Measurements from ENCODE around the gene PDSS2.

DNA sequence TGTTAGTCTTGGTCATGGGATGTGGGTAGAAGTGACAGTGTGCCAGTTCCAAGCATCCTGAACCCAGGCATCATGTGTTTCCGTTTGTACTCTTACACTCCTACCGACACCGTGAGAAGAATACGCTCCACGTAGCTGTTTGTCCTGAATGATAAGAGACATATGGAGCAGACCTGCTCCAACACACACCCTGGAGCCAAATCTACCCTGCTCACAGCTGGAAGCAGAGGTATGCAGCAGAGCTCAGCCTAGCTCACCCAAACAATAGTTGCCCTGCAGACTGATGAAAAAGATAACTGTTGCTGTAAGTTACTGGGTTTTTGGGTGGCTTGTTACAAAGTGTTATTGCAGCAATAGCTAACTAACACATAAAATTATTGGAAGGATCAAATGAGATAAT lies 14.3 kb upstream of the PDSS2 start:
- TF ChIP-seq, protein P1, sequence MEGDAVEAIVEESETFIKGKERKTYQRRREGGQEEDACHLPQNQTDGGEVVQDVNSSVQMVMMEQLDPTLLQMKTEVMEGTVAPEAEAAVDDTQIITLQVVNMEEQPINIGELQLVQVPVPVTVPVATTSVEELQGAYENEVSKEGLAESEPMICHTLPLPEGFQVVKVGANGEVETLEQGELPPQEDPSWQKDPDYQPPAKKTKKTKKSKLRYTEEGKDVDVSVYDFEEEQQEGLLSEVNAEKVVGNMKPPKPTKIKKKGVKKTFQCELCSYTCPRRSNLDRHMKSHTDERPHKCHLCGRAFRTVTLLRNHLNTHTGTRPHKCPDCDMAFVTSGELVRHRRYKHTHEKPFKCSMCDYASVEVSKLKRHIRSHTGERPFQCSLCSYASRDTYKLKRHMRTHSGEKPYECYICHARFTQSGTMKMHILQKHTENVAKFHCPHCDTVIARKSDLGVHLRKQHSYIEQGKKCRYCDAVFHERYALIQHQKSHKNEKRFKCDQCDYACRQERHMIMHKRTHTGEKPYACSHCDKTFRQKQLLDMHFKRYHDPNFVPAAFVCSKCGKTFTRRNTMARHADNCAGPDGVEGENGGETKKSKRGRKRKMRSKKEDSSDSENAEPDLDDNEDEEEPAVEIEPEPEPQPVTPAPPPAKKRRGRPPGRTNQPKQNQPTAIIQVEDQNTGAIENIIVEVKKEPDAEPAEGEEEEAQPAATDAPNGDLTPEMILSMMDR (IDR thresholded peaks at IDR 0.05) = no peak
- no peak for TF ChIP-seq POLR2AphosphoS5 (IDR thresholded peaks at IDR 0.05)
